HEK293 (cell line): Measurements from ENCODE around the gene CEP76.

Experiments used
- CTCF ChIA-PET: fragments of 350-600 bp; formaldehyde crosslinking; extraction: SDS; loops from one replicate; lab custom pipeline; 2021; ENCODE audit warnings: antibody characterized with exemption; lab: Yijun Ruan, JAX
- POLR2A ChIA-PET: fragments of 300-600 bp; formaldehyde crosslinking; extraction: SDS; loops from one replicate; lab custom pipeline; 2020; ENCODE audit warnings: antibody characterized with exemption, inconsistent platforms; lab: Yijun Ruan, JAX
- H3K27ac ChIP-seq: fragments of 200-500 bp; sonication (Bioruptor generic); 2 replicates; pipeline ENCODE4 v1.5.1; 2014; ENCODE audit warnings: low read depth, low read length, control low read depth, inconsistent platforms; ENCODE audit errors: extremely low read depth
- H3K36me3 ChIP-seq, 2 experiments: fragments of 200-500 bp in 1 of 2; sonication (Bioruptor generic) in 1 of 2; 1 replicate in 1 of 2; 2 replicates in 1 of 2; pipeline ENCODE4 v1.5.1; 2014 to 2017; ENCODE audit warnings: inconsistent platforms in 2 of 2, low read length in 2 of 2; ENCODE audit not compliant: control insufficient read depth in 2 of 2, insufficient read depth in 1 of 2
- H3K4me1 ChIP-seq: fragments of 200-500 bp; sonication (Bioruptor generic); 2 replicates; pipeline ENCODE4 v1.5.1; 2014; ENCODE audit warnings: mild to moderate bottlenecking, low read length, inconsistent platforms; ENCODE audit not compliant: control insufficient read depth, insufficient read depth
- H3K4me3 ChIP-seq: 2 replicates; pipeline ENCODE4 v1.5.1; 2011; ENCODE audit warnings: low read depth, mild to moderate bottlenecking, control low read depth, low read length, moderate library complexity
- H3K9me3 ChIP-seq: fragments of 200-500 bp; sonication (Bioruptor generic); 2 replicates; pipeline ENCODE4 v1.5.1; 2014; ENCODE audit warnings: low read depth, low read length, inconsistent platforms; ENCODE audit not compliant: control insufficient read depth, insufficient read depth
- CTCF ChIP-seq: fragments of 450-650 bp; formaldehyde crosslinking; IDR thresholded peaks from 2 replicates; pipeline ENCODE4 v1.5.1; 2016; ENCODE audit warnings: missing biosample characterization, missing genetic modification characterization
- EGR2 ChIP-seq: fragments of 450-650 bp; formaldehyde crosslinking; IDR thresholded peaks from 2 replicates; pipeline ENCODE4 v1.5.1; 2016; ENCODE audit warnings: low read depth, missing biosample characterization, missing genetic modification characterization
- KLF1 ChIP-seq: fragments of 450-650 bp; formaldehyde crosslinking; IDR thresholded peaks from 2 replicates; pipeline ENCODE4 v1.5.1; 2016; ENCODE audit warnings: missing biosample characterization, missing genetic modification characterization
- KLF9 ChIP-seq: fragments of 450-650 bp; formaldehyde crosslinking; IDR thresholded peaks from 2 replicates; pipeline ENCODE4 v1.5.1; 2016; ENCODE audit warnings: missing biosample characterization, missing genetic modification characterization, low read depth
- PRDM1 ChIP-seq: fragments of 450-650 bp; formaldehyde crosslinking; IDR thresholded peaks from 2 replicates; pipeline ENCODE4; 2016; ENCODE audit warnings: missing biosample characterization, missing genetic modification characterization
- REPIN1 ChIP-seq: fragments of 450-650 bp; formaldehyde crosslinking; IDR thresholded peaks from 2 replicates; pipeline ENCODE4 v1.5.1; 2017; ENCODE audit warnings: missing biosample characterization, missing genetic modification characterization, low read depth
- SP3 ChIP-seq: fragments of 450-650 bp; formaldehyde crosslinking; IDR thresholded peaks from 2 replicates; pipeline ENCODE4 v1.5.1; 2016; ENCODE audit warnings: missing biosample characterization, missing genetic modification characterization
- WT1 ChIP-seq: fragments of 450-650 bp; formaldehyde crosslinking; IDR thresholded peaks from 2 replicates; pipeline ENCODE4 v1.5.1; 2016; ENCODE audit warnings: missing biosample characterization, missing genetic modification characterization
- ZBTB17 ChIP-seq: fragments of 450-650 bp; formaldehyde crosslinking; IDR thresholded peaks from 2 replicates; pipeline ENCODE4 v1.5.1; 2016; ENCODE audit warnings: missing biosample characterization, missing genetic modification characterization
- ZNF133 ChIP-seq: fragments of 450-650 bp; formaldehyde crosslinking; IDR thresholded peaks from 2 replicates; pipeline ENCODE4 v1.5.1; 2016; ENCODE audit warnings: missing biosample characterization, missing genetic modification characterization
- ZNF140 ChIP-seq: fragments of 450-650 bp; formaldehyde crosslinking; IDR thresholded peaks from 2 replicates; pipeline ENCODE4 v1.5.1; 2016; ENCODE audit warnings: missing biosample characterization, missing genetic modification characterization
- ZNF239 ChIP-seq: fragments of 450-650 bp; formaldehyde crosslinking; IDR thresholded peaks from 2 replicates; pipeline ENCODE4 v1.5.1; 2016; ENCODE audit warnings: missing biosample characterization, missing genetic modification characterization
- ZNF335 ChIP-seq: fragments of 450-650 bp; formaldehyde crosslinking; conservative IDR thresholded peaks from 2 replicates; pipeline ENCODE4 v1.5.1; 2016; ENCODE audit warnings: missing biosample characterization, missing genetic modification characterization
- ZNF350 ChIP-seq: fragments of 450-650 bp; formaldehyde crosslinking; IDR thresholded peaks from 2 replicates; pipeline ENCODE4 v1.5.0; 2017; ENCODE audit warnings: missing biosample characterization, mild to moderate bottlenecking, missing genetic modification characterization
- ZNF426 ChIP-seq: fragments of 450-650 bp; formaldehyde crosslinking; IDR thresholded peaks from 2 replicates; pipeline ENCODE4 v1.5.1; 2017; ENCODE audit warnings: missing biosample characterization, missing genetic modification characterization, mild to moderate bottlenecking, inconsistent platforms, moderate library complexity
- ZNF501 ChIP-seq: fragments of 450-650 bp; formaldehyde crosslinking; IDR thresholded peaks from 2 replicates; pipeline ENCODE4 v1.5.1; 2016; ENCODE audit warnings: missing biosample characterization, missing genetic modification characterization
- ZNF530 ChIP-seq: fragments of 450-650 bp; formaldehyde crosslinking; IDR thresholded peaks from 2 replicates; pipeline ENCODE4 v1.5.1; 2016; ENCODE audit warnings: low read depth, missing biosample characterization, missing genetic modification characterization
- ZNF585B ChIP-seq: fragments of 450-650 bp; formaldehyde crosslinking; IDR thresholded peaks from 2 replicates; pipeline ENCODE4 v1.5.1; 2016; ENCODE audit warnings: missing biosample characterization, missing genetic modification characterization
- ZNF626 ChIP-seq: fragments of 450-650 bp; sonication (Bioruptor Pico); formaldehyde crosslinking; IDR thresholded peaks from 2 replicates; pipeline ENCODE4 v1.5.1; 2018; ENCODE audit warnings: missing biosample characterization, missing genetic modification characterization, inconsistent platforms
- ZNF639 ChIP-seq: fragments of 450-650 bp; formaldehyde crosslinking; IDR thresholded peaks from 2 replicates; pipeline ENCODE4 v1.5.1; 2016; ENCODE audit warnings: missing biosample characterization, missing genetic modification characterization
- ZNF654 ChIP-seq: fragments of 450-650 bp; formaldehyde crosslinking; IDR thresholded peaks from 2 replicates; pipeline ENCODE4 v1.5.1; 2016; ENCODE audit warnings: low read depth, missing biosample characterization, missing genetic modification characterization
- ZNF747 ChIP-seq: fragments of 450-650 bp; formaldehyde crosslinking; IDR thresholded peaks from 2 replicates; pipeline ENCODE4 v1.5.1; 2016; ENCODE audit warnings: missing biosample characterization, missing genetic modification characterization
- ZSCAN23 ChIP-seq: fragments of 450-650 bp; formaldehyde crosslinking; IDR thresholded peaks from 2 replicates; pipeline ENCODE4 v1.5.1; 2016; ENCODE audit warnings: missing biosample characterization, missing genetic modification characterization
- ZSCAN5A ChIP-seq: fragments of 450-650 bp; formaldehyde crosslinking; IDR thresholded peaks from 2 replicates; pipeline ENCODE4 v1.5.1; 2016; ENCODE audit warnings: missing biosample characterization, missing genetic modification characterization
- TF ChIP-seq, protein P1 (sequence below): fragments of 450-650 bp; formaldehyde crosslinking; IDR thresholded peaks from 2 replicates; pipeline ENCODE4 v1.5.1; 2016; ENCODE audit warnings: missing biosample characterization, missing genetic modification characterization, low read depth
- TF ChIP-seq, protein P2 (sequence below): fragments of 450-650 bp; formaldehyde crosslinking; IDR thresholded peaks from 2 replicates; pipeline ENCODE4 v1.5.1; 2017; ENCODE audit warnings: missing biosample characterization, missing genetic modification characterization

The CEP76 gene

DNA sequence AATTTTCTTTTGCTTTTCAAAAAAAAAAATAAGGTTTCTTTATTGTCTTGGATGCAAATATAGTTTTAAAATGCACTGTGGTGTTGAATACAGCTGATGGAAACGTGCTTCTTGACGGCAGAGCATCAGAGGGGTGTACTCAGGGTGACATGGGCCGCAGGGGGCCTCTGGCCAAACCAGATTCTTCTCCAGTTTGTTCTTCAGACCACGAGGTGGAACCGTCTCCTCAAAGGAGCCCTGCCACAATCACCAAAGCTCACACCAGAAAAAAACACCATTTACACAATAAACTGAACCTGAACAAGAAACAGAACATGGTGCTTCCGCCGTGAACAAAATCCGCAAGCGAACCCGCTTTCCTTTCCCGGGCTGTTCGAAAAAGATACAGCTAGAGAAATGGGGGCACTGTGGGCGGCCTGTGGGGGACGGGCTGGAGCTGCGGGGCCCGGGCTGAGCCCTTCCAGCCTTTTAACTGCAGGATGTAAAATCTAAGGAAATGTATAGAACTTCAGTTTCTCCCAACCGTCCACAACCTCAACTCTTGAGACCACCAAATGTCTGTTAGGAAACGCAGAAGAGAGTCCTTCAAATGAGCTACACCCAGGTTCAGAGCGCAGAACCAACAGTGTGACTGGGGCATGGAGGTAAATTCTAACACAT, 34.9 kb upstream of the CEP76 start:
- POLR2A ChIA-PET, result no interaction called here

DNA sequence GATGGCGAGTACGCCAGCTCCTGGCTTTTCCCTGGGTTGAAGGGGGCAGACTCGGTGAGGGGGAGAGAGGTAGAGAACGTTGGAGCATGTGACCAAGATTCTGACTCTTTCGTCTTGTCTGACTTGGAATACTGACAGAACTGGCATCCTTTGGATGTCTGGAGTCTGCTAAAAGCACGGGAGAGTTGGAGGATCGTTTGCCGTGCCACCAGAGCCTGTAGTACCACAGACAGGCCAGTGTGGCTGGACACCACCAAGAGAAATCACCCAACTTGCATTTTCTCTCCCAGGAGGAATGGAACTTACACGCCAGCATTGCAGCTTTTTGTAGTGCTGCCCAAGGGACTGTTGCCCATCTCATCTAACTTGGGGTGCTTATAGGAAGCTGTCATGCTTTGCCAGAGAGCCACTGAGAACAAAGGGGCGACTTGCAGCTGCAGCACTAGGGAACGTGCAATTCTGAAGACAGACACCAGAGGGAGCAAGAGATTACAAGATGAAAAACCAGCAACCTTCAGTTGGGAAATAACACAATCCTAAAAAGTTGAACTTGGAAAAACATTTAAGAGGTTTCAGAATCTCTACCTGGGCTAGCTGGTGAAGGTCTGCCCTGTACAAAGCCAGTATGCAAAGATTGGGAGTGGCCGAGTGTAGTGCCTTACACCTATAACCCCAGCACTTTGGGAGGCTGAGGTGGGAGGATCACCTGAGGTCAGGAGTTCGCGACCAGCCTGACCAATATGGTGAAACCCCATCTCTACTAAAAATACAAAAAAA, 24.4 kb upstream of the CEP76 start:
- Histone ChIP-seq H3K27ac (no peak overlapping the region), H3K4me1 (no peaks in the 10 kb centered on the region), H3K36me3 (peaks cover 26 to 43% of the 10 kb centered on the region in 2 experiments)
- POLR2A ChIA-PET, result interaction anchor here (0.8 to 1.4 kb wide), 2 partner anchors 208 to 209 kb away, joined by 5 to 6 read pairs; no protein-coding TSS in a partner anchor
- CTCF ChIA-PET, result interaction anchor here (0.6 to 16.2 kb wide), 28 partner anchors 11 to 836 kb away, joined by 3 to 224 read pairs (median 4); no protein-coding TSS in a partner anchor
- TF ChIP-seq WT1 (no peak), SP3 (tag by site-specific recombination) (no peak), EGR2 (no peak), PRDM1 (no peak), CTCF (tag by site-specific recombination) (peak; percentile 73), KLF9 (no peak), KLF1 (tag by site-specific recombination) (no peak), ZNF239 (tag by site-specific recombination) (no peak), ZNF639 (tag by site-specific recombination) (no peak), ZNF501 (tag by site-specific recombination) (0 out of 2 replicates have a peak, but pooled peaks have one; percentile 21), ZNF654 (tag by site-specific recombination) (peak; percentile 70), REPIN1 (tag by site-specific recombination) (no peak), ZNF140 (tag by site-specific recombination) (no peak), ZNF747 (tag by site-specific recombination) (no peak), ZBTB17 (tag by site-specific recombination) (no peak), ZSCAN5A (tag by site-specific recombination) (no peak), ZNF530 (tag by site-specific recombination) (no peak)
- TF ChIP-seq, protein P1, sequence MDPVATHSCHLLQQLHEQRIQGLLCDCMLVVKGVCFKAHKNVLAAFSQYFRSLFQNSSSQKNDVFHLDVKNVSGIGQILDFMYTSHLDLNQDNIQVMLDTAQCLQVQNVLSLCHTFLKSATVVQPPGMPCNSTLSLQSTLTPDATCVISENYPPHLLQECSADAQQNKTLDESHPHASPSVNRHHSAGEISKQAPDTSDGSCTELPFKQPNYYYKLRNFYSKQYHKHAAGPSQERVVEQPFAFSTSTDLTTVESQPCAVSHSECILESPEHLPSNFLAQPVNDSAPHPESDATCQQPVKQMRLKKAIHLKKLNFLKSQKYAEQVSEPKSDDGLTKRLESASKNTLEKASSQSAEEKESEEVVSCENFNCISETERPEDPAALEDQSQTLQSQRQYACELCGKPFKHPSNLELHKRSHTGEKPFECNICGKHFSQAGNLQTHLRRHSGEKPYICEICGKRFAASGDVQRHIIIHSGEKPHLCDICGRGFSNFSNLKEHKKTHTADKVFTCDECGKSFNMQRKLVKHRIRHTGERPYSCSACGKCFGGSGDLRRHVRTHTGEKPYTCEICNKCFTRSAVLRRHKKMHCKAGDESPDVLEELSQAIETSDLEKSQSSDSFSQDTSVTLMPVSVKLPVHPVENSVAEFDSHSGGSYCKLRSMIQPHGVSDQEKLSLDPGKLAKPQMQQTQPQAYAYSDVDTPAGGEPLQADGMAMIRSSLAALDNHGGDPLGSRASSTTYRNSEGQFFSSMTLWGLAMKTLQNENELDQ (tag by site-specific recombination), result no peak
- TF ChIP-seq, all 188 proteins: peak for 3
- no peaks in the 10 kb centered on the region for H3K9me3 ChIP-seq
- no peak overlapping the region for H3K4me3 ChIP-seq

More for the DNA sequence above, 34.9 kb upstream of the CEP76 start:
- no peaks in the 10 kb centered on the region for H3K9me3 ChIP-seq
- CTCF ChIA-PET, result interaction anchor here (0.7 to 1.4 kb wide), 4 partner anchors 10 to 146 kb away, joined by 3 to 10 read pairs (median 4); no protein-coding TSS in a partner anchor
- H3K36me3 ChIP-seq, result no peaks in the 10 kb centered on the region
- no peak overlapping the region for H3K4me3 ChIP-seq
- H3K27ac ChIP-seq, result no peak overlapping the region
- H3K4me1 ChIP-seq, result peaks cover 6% of the 10 kb centered on the region; the same call in 1 of the 2 replicates
- TF ChIP-seq ZNF585B (tag by site-specific recombination) (no peak), ZNF335 (tag by site-specific recombination) (no peak), ZNF133 (tag by site-specific recombination) (no peak), EGR2 (no peak), ZNF426 (no peak), ZNF626 (tag by site-specific recombination) (no peak), ZSCAN23 (tag by site-specific recombination) (no peak), ZNF350 (no peak)
- TF ChIP-seq, protein P2, sequence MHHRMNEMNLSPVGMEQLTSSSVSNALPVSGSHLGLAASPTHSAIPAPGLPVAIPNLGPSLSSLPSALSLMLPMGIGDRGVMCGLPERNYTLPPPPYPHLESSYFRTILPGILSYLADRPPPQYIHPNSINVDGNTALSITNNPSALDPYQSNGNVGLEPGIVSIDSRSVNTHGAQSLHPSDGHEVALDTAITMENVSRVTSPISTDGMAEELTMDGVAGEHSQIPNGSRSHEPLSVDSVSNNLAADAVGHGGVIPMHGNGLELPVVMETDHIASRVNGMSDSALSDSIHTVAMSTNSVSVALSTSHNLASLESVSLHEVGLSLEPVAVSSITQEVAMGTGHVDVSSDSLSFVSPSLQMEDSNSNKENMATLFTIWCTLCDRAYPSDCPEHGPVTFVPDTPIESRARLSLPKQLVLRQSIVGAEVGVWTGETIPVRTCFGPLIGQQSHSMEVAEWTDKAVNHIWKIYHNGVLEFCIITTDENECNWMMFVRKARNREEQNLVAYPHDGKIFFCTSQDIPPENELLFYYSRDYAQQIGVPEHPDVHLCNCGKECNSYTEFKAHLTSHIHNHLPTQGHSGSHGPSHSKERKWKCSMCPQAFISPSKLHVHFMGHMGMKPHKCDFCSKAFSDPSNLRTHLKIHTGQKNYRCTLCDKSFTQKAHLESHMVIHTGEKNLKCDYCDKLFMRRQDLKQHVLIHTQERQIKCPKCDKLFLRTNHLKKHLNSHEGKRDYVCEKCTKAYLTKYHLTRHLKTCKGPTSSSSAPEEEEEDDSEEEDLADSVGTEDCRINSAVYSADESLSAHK (tag by site-specific recombination), result no peak
